Prostate gland (tissue), 2 donors: ENCODE measurements around the gene IGFBP3.

Experiments used
- CTCF ChIP-seq, 4 experiments: fragments of 200-600 bp in 2 of 4; fragments of 450-650 bp in 2 of 4; sonication (generic) in 2 of 4; IDR thresholded peaks; 1 replicate in 3 of 4; 2 replicates in 1 of 4; pipeline ENCODE4 v1.5.1; 2016 to 2019; ENCODE audit warnings: antibody characterized with exemption in 4 of 4, mild to moderate bottlenecking in 2 of 4, moderate library complexity in 2 of 4
- POLR2A ChIP-seq: fragments of 450-650 bp; IDR thresholded peaks from one replicate; pipeline ENCODE4 v1.6.1; 2016; ENCODE audit warnings: antibody characterized with exemption, mild to moderate bottlenecking

DNA sequence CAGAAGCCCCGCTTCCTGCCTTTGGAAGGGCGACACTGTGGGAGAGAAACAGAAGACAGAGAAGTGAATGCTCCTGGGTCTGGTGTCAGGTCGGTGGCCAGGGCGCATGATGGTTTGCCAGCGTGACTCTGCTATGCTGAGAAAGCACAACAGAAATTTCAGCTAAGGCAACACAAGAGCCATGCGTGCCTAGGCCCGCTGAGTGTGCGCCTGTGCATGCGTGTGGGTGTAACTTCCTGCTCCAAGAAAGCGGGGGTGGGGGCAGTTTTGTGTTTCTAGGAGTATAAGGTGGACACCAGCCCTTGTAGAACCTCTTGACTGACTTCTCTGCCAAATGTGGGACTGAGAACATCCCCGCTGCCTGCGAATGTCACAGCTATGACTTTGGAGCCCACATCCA, 6.2 kb downstream of the IGFBP3 start:
- TF ChIP-seq POLR2A (no peak), CTCF (IDR thresholded peaks at IDR 0.05) (no peak)
